Activated CD4-positive, alpha-beta T cell treated with anti-CD3 and anti-CD28 coated beads, Interleukin-2, Interleukin-4, amounts not matched to agents 100 ng/mL and 50 ng/mL, durations not matched to agents 16 hours and 8 hours (primary cell): ENCODE measurements around the gene TRPM8.
A peak's percentile ranks its signal among the peaks of the same experiment; 100 is the strongest.
"Not testable (repeated sequence)": the region's sequence is repeated elsewhere in the genome, so short reads cannot be mapped to it uniquely, and the experiment has no call there.

ENCODE experiments used
- DNase-seq: peaks from one replicate; pipeline ENCODE4 v3.0.0-alpha.2; 2020; ENCODE audit warnings: low spot score

The TRPM8 gene

GRCh38 chr2:233917116-233917515 is at the start of gene TRPM8:
Gene TRPM8, plus strand, starts transcription at chr2:233917373. Its CDS starts 9,165 bp downstream, at chr2:233926538.
- DNase-seq, result no peak

DNA sequence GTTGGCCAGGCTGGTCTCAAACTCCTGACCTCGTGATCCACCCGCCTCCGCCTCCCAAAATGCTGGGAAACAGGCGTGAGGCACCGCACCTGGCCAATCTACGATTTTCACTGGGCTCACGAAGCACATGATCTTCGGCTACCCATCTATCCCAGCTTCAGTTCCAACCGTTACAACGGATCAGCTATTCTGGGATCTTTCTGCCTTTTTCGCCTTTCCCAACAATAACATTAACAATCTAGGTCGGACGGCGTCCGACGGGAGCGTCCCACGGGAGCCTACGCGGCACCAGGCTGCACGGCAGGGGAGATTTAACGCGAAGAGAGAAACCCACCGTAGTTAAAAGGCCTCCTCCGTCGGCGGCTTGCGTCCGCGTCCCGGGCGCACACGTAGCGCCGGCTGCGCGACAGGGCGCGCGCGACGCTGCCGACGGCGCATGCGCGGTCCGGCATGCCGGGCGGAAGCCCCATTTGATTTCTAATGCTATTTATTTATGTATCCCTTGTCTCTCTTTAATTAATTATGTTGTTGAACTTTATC is 49.1 kb upstream of the TRPM8 start, which contains the start of gene MSL3B:
Gene MSL3B (minus strand): TSS at position 394 of the 540 bp plus-strand sequence.
- DNase-seq, result peak; percentile 47

DNA sequence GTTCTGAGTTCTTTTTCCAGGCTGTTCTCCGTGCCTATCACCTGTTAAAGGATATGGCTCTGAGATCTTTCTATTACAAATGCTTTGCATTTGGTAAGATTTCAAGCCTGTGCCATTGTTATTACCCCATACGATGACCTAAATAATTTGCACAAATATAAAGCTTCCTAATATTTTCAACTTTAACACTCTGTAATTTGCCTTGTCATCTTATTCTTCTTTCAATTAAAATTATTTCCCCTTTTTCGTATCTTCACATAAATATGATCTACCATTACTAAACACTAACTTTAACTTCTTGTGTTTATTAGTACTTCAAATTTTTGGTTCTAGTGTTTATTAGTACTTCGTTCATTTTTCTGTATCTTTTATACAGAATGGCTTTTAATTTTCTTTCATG is 45.7 kb upstream of the TRPM8 start:
- no peak for DNase-seq

GRCh38 chr2:233872125-233872524 is 45.0 kb upstream of the TRPM8 start:
- DNase-seq, result not testable (repeated sequence)

- DNase-seq, result no peak
Measured at GRCh38 chr2:233882353-233882752, 34.8 kb upstream of the TRPM8 start.

DNA sequence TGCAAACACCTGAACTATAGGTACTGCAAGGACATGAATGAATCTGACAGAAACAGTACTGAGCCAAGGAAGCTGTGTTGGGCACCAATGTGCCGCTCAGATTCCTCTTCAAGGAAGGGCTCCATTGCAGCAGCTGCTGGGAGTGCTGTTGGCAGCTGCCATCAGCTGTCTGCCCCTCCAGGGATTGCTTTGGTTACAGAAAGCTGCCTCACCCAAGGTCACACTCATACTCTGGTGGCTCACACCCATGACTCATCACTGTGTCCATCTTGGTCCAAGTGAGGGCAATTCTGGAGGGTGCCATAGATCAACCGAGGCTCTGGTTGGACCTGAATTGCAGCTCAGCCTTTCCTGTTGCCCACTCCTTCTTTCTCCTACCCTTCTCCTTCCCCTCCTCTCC is 24.4 kb upstream of the TRPM8 start:
- DNase-seq, result no peak

GRCh38 chr2:233896253-233896652 is 20.9 kb upstream of the TRPM8 start:
- not testable (repeated sequence) for DNase-seq

DNA sequence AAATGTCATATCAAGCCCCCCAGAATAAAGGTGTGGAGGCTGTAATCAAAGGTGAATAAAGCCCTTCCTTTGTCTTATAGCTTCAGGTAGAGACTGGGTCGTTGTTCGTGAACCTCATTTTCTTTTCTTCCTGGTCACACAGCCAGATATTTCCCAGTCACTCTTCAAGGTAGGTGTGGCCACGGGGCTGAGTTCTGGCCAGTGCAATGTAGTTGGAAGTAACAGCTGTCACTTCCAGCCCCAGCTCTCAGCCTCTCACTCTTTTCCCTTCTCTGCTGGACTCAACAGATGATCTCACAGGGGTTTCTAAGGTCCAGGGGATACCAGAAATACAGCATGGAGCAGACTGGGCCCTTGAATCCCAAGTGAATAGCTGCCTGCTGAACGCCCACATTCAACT is 15.8 kb upstream of the TRPM8 start:
- DNase-seq, result no peak

- DNase-seq, result no peak
Measured at GRCh38 chr2:233901884-233902283, 15.3 kb upstream of the TRPM8 start.

- DNase-seq, result no peak
Measured at GRCh38 chr2:233905945-233906344, 11.2 kb upstream of the TRPM8 start.

- DNase-seq, result no peak
Measured at GRCh38 chr2:233907627-233908026, 9.5 kb upstream of the TRPM8 start.

DNA sequence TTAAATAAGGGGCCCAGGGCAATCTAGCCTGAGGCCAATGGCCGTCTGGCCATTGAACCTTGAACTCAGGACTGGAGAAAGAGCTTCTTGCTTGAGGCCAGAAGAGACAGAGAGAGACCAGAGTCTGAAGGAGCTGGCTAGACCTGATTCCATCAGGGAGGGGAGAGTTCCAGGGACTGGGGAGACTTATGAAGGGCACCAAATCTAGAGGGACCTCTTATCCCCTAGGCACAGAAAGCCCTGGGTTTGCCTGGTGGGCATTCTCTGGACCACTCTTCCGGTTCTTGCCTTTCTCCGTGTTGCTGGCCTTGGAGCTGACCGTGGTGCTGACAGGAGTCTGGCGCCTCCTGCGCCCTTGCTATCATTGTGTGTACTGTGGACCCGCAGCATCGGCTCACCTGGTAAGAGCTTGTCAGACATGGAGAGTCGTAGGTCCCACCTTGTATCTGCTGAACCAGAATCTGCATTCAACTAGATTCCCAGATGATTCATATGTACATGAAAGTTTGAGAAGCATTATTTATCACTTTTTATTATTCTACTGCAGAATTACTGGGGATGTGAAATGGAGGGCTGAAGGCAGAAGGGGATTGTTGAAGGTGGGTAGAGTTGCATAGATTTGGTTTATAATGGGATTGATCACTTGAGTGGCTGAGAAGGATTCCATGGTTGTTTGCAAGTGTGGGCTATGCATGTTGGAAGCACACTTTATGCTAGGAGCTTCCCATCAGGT is 4.3 kb upstream of the TRPM8 start:
- DNase-seq, result peak; percentile 4

- no peak for DNase-seq
Measured at GRCh38 chr2:233915128-233915527, 2.0 kb upstream of the TRPM8 start.

DNA sequence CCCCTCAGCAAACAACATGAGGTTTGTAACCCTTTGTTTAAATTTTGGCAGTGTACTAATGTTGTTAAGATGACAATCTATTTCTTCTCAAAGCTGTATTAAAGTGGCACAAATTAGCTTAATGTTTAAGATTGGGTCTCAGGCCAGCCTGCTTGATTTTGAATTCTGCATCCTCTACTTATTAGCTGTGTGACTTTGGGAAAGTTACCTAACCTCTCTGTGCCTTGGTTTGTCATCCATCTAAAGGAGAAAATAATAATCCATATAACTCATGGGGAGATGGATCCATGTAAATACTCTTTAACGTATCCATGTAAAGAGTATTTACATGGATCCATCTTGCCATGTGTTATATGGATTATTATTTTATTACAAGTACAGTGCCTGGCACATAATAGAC is 2.1 kb downstream of the TRPM8 start:
- no peak for DNase-seq

GRCh38 chr2:233919938-233920337 is 2.8 kb downstream of the TRPM8 start:
- peak; percentile 49 for DNase-seq

DNA sequence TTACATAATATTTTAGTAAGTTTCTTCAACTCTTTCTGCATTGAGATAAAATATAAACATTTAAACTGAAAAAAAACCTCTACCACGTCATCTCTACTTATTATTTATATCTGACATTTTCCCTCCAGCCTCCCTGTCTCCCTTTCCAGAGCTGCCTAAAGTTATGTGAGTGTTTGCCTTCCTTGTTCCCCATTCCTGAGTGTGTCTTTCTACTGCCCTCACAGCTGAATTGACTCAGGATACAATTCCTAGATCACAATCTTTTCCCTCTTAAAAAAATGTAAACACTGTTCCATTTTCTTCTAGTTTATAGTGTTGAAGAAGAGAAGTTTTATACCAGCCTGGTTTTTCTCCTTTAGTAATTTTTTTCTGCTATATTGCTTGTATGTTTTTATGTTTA is 5.3 kb downstream of the TRPM8 start:
- DNase-seq, result no peak

- DNase-seq, result no peak
Measured at GRCh38 chr2:233925402-233925801, 8.2 kb downstream of the TRPM8 start.

- no peak for DNase-seq
Measured at GRCh38 chr2:233926806-233927205, 9.6 kb downstream of the TRPM8 start.

DNA sequence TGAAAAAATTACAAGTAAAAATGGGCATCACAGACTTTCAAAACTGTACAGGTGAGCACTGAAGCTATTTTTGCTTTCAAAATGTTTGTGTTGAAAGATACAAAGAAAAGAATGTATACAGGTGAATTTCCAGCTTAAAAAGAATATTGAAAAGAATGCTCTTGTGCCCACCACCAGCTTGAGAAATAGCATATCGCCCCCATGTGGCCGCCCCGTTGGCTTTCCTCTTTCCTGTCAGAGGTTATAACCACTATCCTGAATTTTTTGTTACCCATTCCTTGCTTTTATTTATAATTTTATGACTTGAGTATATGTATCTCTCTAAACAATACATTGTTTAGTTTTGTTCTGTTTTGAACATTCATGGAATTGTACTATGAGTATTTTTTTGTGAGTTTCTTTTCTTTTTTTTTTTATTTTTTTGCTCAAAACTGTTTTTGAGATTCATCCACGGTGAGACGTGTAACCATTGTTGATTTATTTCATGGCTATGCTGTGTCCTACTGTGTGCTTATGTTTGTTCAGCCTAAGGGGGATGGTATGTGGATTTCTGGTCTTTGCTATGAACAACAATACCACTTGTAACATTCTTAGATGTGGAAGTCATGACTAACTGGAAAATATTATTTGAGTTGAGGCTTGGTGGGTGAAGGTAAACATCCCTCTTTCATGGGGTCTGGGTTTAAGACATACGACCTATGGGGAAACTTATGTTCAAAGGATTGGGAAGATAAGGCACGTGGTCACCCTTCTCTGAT is 11.6 kb downstream of the TRPM8 start:
- DNase-seq, result peak; percentile 22

DNA sequence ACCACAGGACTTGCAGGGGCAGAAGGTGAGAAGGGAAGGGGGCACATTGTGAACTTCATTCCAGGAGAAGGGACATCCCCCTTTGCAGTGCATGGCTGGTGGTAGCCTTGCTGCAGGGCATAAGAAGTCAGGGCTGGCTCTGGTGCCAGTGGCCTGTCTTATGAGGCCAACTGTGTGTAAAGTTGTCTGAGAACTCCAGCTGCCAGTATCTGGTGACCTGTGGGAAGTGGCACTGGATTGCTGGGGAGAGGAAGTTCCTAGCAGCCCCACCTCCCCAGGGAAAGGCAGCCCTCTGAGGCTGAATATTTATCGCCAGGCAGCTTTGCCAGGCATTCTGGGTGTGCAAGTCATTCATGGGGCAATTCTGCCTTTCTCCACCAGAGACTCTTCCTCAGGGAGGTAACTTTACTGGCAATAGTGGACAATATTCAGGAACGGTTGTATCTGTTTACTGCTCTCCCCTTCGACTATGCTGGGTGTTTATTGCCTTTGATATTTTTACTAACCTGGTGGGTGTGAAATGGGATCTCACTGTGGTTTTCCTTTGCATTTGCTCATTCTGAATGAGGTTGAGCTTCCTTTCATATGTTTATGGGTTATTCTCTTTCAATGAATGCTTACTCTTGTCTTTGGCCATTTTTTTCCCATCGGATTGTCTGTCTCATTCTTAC is 12.3 kb downstream of the TRPM8 start:
- DNase-seq, result no peak

- DNase-seq, result no peak
Measured at GRCh38 chr2:233934524-233934923, 17.4 kb downstream of the TRPM8 start.

- no peak for DNase-seq
Measured at GRCh38 chr2:233935426-233935825, 18.3 kb downstream of the TRPM8 start.

DNA sequence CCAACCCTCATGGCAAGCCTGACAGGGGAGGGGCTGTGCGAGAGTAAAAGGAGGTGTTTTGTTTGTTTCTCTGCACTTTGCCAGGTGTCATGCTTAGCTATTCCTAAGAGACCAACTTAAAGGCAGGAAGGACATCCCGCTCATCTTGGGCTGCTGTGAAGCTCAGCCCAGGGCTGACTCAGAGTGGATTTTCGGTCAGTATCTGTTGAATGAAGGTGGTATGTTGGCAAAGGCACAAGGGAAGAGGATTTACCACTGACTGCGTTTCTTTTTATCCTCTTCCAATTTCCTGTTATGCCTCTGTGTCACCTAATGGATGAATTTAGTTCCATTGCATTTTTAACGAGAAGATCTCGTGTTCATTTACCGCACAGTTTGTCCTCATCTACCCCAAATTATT is 18.9 kb downstream of the TRPM8 start:
- DNase-seq, result no peak
